Measurements from ENCODE around the gene FKBP1B. TPM values are rescaled to one million over a fixed set of nuclear protein-coding genes. Genes with fewer than 3 reads are reported as not detected.
A peak's percentile ranks its signal among the peaks of the same experiment; 100 is the strongest.
"Not testable (repeated sequence)": the region's sequence is repeated elsewhere in the genome, so short reads cannot be mapped to it uniquely, and the experiment has no call there.

The FKBP1B gene
- polyA plus RNA-seq, 3 donors, result 8.5 to 10.4 (median 9.1) TPM

DNA sequence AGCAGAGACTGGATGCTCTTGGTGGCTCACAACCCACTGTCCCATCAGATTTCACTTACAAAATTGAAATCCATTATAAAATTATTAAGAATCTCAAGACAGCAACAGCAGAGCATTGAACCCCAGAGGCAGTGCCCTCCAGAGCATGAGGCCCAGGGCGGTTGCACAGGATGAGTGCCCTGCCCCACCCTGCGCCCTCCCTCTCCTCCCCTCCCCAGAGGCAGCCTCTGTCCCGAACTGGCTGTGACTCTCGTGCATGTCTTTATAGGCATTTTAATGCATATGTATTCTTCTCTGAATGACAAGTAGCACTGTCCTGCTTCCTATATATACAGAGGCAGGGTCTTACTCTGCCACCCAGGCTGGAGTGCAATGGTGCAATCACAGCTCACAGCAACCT is 29.3 kb upstream of the FKBP1B start:
- no peak for DNase-seq

DNA sequence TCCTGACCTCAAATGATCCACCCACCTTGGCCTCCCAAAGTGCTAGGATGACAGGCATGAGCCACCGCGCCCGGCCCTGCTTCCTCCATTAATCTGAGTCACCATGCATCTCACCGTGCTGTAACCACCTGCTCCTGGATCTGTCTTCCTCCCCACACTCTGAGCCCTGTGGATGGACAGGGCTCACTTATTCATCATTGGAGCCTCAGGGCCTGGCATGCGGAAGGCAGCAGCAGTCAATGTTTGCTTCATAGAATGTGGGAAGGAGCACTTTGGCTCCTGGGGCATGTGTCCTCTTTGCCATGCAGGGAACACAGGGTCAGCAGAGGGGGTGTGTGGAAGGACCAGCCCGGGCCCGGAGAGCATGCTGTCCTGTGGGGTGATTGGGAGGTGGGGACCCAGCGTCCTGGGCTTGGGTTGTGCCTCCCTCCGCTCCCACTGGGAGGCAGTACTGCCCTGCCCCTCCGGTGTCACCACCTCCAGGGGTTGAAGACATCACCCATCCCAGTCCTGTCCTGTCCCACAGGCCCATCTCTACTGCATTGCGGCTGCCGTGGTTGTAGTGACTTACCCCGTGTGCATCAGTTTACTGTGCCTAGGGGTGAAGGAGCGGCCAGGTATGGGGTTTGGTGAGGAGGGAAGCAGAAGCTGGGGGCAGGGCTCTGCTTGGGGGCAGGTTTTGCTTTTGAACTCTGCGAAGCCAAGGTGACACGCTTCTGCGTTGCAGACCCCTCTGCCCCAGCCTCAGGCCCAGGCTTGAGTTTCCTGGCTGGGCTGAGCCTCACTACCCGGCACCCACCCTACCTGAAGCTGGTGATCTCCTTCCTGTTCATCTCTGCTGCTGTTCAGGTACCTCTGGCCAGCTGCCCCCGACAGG is 28.2 kb upstream of the FKBP1B start:
- DNase-seq, result no peak

DNA sequence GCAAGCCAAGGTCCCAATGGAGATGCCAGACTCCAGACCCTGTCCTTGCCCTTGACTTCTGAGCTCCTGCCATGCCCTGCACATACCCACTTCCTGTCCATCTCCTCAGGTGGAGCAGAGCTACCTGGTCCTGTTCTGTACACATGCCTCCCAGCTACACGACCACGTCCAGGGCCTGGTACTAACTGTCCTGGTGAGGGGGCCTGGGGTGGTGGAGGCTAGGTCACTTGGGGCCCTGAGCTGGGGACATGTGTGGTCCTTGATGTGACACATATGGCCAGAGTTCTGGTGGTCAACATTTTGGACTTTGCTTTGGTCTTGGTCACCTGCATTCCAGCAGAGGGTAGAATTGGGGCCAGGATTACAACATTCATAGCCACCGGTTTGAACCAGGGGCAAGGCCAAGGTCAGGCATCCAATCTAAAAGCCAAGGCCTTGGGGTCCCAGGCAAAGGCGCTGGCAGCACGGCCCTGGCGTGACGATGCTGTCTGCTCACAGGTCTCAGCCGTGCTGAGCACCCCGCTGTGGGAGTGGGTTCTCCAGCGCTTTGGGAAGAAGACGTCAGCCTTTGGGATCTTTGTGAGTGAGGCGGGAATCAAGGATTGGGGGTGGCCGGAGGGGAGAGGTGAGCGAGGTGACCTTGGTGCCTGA is 27.1 kb upstream of the FKBP1B start:
- DNase-seq, result no peak

DNA sequence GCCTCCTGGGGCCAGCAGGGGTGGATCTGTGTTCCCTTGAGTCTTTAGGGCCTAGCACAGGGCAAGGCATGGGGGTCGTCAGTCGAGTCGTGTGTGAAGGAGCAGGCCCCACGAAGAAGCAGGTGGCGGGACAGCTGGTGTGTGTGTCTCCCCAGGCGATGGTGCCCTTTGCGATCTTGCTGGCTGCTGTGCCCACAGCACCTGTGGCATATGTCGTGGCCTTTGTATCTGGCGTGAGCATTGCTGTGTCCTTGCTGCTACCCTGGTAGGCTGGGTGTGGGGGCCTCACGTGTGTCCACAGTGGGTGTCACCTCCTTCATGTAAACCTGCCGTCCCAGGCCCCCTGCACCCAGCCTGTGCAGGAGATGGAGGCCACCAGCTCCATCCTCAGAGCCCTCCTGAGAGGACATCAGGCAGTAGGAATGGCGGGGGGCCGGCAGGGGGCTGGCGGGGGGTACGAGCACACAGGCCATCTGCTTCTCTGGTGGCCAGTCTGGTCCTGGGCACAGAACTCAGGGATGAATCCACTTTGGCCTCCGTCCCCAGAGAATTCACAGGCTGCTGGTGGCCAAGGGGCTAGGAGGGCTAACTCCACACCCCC is 26.5 kb upstream of the FKBP1B start:
- DNase-seq, result no peak

- DNase-seq, result no peak
Observed at GRCh38 chr2:24024018-24024417, 25.5 kb upstream of the FKBP1B start.

DNA sequence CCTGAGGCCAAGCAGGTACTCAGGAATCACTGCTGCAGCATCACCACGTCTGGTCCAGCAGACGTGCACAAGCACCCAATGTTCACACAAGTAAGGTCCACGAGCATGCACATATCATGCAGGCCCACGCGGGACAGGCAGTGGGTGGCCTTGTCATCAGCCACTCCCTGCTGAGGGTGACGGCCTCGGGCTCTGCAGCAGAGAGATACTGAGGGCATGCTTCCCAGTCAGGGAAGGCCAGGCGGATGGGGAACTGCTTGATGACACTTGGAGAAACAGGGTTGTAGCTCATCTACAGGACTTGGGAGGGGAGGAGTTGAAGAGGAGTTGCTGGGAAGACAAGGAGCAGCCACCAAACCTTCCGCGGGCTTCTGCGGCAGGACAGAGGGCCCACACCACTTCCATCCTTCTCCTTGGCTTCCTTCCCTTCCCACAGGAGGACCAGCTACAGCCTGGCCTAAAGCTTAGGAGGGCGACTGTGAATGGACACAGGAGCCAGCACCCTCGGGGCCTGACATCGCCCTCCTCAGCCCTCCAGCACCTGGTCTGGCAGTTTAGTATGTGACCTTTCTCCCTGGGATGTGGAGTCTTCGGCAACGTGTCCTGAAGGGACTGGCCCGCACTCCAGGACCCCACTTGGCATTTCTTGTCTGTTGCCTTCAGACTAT is 24.4 kb upstream of the FKBP1B start:
- DNase-seq, result no peak

GRCh38 chr2:24026233-24026632 is 23.3 kb upstream of the FKBP1B start:
- no peak for DNase-seq

DNA sequence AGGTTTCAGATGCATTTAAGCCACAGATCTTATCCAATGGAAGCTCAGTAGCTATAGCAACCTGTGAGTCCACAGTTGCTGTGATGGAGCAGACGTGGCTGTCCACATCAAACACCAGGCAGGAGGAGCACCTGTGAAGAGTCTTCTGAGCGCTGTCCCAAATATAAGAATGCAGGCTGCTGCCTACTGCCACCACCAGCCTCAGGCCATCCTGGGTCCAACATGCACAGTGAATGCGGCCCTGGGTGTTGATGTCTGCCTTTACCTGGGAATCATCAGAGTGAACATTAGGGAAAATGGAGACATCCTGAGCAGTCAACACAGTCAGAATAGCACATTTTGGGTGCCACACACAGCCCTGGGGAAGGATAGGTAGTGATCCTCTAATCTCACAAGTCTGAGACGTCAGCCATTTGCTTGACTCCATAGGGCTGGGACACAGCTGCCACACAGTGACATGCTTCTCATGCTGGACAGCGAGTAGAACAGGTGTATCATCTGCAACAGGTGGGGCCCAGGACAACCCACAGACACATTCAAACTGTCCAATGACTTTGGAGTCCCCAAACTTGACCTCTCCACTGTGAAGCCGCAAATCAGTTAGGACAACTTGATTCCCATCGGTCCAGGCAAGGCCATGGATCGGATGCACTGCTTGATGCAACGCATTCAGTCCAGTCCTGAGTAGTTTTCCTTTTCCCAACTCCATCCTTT is 10.6 kb upstream of the FKBP1B start:
- no peak for DNase-seq

GRCh38 chr2:24040511-24040910 is 9.0 kb upstream of the FKBP1B start:
- no peak for DNase-seq

GRCh38 chr2:24043133-24043532 is 6.4 kb upstream of the FKBP1B start:
- not testable (repeated sequence) for DNase-seq

- DNase-seq, result no peak
Observed at GRCh38 chr2:24045511-24046508, 3.7 kb upstream of the FKBP1B start.

GRCh38 chr2:24046599-24046929 is 3.0 kb upstream of the FKBP1B start:
- DNase-seq, result no peak

GRCh38 chr2:24046930-24047702 is 2.4 kb upstream of the FKBP1B start, which contains the start of gene WDCP:
WDCP (minus strand) TSS chr2:24047391; CDS start chr2:24039494, 7,897 bp downstream.
- DNase-seq, result peak; percentile 98

DNA sequence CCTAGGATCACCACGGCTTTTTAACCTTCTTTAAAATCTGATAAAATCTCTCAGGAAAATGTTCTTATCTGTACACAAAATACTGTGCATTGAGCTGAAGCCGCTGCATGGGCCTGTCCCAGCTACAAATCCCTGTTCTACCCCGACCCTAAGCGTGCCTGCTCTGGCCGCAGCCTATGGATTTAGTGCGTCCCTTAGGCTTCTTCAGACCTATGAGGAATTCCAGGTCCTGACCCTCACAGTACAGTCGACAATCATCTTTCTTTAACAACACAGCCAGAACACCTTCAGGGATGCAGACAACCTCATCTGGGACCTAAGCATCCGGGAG is 1.9 kb upstream of the FKBP1B start:
- no peak for DNase-seq

DNA sequence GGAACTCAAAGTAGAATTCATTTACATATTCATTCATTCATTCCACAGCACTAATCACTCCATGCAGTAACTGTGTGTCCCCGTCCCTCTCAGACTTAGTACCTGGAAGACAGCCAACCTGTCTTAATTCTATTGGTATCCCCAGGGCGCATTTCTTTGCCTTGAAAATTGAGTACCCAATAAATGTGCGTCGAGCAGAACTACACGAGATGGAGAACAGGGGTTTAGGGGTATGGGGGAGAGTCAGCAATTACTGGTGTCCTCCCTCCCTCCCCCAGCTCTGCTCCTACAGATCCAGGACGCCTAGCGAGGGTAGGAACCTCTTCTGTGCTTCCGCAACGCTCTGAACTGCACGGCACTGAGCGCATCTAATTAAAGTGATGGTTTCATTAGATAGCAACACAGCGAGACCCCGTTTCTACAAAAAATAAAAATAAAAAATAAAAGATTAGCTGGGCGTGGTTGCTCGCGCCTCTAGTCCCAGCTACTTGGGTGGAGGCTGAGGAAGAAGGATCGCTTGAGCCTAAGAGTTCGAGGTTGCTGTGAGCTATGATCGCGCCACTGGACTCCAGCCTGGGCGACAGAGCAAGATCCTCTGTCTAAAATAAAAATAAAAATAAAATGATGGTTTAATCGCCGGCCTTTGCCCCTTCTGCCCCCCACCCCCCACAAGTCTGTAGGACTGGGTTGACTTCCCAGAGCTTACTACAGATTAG is 614 bp upstream of the FKBP1B start:
- DNase-seq, result no peak

DNA sequence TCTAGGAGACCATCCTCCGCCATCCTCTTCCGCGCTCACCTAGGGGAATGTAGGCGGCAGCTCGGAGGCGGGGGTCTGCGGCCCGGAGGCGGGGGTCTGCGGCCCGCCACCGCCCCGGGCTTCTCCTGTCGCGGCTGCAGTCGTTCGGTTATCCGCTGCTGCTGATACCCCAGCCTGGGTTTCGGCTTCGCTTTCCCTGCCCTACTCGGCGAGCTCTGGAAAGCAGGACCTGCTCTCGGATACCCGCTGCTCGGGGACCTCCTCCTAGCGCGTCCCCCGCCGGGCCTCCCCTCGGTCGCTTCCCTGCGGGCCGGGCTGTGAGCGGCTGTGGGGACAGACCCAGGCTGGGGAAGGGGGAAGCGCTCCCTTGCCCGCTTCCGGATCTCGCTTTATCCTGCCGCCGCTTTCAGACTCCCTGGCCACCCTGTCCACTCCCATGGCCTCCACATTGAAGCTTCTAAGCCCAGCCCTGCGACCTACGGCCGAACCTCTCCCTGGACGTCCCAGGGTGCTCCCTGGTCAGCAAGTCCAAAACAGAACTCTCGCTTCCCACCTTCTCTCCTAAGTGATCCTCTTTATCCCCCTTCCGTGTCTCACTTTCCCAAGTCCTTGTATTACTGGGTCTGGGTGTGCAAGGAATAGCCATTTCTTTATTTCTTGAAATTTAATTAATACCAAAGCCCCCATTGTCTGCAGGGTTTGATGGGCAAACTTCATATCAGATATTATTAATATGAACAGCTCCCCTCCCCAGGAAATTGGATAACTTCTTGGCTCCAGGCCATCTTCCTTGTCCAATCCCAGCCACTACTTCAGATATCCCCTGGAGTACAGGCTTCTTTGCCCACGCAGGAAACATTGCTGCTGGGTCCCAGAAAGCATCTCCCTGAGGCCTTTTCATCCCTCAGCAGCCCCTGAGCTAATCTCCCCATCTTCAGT is 769 bp downstream of the FKBP1B start:
- DNase-seq, result no peak

DNA sequence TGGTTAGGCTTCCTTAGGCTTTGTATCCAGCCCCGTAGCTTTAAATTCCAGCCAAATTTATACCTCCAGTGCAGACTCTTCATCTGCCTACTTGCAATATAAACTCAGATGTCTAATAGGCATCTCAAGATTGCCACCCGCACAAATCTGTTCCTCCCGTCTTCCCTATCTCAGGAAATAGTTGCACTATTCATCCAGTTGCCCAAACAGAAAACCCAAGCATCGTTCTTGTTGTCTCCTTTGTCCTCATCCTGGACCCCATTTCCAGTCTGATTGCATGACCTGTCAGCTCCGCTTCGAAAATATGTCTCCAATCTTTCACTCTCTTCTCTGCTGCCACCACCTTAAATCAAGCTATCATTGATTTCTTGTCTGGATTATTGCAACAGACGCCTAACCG is 2.3 kb downstream of the FKBP1B start:
- DNase-seq, result no peak

DNA sequence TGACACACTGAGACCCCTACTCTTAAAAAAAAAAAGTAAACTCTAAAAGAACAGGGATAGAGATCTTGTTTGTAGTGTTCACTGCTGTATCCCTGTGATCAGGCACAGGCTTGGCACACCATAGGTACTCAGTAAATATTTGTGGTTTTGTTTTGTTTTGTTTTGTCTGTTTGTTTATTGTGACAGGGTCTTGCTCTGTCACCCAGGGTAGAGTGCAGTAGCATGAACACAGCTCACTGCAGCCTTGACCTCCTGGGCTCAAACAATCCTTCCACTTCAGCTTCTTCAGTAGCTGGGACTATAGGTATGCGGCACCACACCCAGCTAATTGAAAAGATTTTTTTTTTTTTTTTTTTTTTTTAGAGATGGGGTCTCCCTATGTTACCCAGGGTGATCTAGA is 3.4 kb downstream of the FKBP1B start:
- DNase-seq, result no peak

Data from renal pelvis (tissue), 4 donors.